ENCODE results near the gene OTUB1. TPM values are rescaled to one million over a fixed set of nuclear protein-coding genes. Genes with fewer than 3 reads are reported as not detected.
A peak's percentile ranks its signal among the peaks of the same experiment; 100 is the strongest.

The OTUB1 gene
- total RNA-seq, 2 donors from 2014 or later: 37.7 to 85.6 TPM

DNA sequence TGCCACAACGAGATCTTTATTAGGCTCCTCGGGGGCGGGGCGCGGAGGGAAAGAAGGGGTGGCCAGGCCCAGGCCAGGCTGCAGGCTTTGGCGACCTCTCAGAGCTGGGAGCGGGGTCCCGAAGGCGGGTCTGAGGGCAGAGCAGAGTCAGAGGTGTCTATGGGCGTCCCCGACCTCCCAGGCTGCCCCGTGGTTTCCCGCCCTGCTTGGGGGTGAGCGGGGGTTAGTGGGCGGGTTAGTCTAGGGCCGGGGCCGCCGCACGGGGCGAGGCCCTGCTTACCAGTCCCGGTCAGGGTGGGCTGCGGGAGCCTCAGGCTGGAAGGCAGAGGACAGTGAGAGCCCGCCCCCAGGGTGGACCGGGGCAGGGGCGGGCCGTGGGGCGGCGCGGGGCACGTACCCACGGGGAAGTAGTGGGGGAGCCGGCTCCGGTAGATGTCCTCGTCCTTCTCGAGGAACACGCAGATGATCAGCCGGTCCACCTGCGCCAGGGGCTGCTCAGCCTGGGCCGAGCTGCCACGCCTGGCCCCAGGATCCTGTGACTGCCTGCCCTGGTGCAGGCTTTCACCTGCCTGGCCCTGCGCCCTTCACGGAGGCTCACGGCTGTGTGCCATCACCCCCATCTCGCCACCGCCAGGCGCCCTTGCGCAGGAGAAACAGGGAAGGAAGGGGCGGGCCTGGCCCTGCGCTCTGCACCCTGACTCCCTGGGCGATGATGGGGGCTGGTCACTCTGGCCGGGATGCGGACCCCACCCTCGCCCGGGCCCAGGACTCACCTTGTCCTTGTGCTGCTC is 12.5 kb downstream of the OTUB1 start:
- no peaks in the 10 kb centered on the region for H3K9me3 ChIP-seq
- no peak overlapping the region for H3K27ac ChIP-seq
- no peak for DNase-seq (ENCODE audit: low spot score)
- ATAC-seq (ENCODE audit: insufficient number of reproducible peaks, low FRiP score, low read depth): no peak
- peak overlapping the region; percentile 70 for H3K4me3 ChIP-seq
- H3K27me3 ChIP-seq (replicated peaks; ENCODE audit: insufficient read depth): no peaks in the 10 kb centered on the region
- peaks cover 15% of the 10 kb centered on the region for H3K36me3 ChIP-seq
- TF ChIP-seq, protein P1, sequence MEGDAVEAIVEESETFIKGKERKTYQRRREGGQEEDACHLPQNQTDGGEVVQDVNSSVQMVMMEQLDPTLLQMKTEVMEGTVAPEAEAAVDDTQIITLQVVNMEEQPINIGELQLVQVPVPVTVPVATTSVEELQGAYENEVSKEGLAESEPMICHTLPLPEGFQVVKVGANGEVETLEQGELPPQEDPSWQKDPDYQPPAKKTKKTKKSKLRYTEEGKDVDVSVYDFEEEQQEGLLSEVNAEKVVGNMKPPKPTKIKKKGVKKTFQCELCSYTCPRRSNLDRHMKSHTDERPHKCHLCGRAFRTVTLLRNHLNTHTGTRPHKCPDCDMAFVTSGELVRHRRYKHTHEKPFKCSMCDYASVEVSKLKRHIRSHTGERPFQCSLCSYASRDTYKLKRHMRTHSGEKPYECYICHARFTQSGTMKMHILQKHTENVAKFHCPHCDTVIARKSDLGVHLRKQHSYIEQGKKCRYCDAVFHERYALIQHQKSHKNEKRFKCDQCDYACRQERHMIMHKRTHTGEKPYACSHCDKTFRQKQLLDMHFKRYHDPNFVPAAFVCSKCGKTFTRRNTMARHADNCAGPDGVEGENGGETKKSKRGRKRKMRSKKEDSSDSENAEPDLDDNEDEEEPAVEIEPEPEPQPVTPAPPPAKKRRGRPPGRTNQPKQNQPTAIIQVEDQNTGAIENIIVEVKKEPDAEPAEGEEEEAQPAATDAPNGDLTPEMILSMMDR (IDR thresholded peaks at IDR 0.05): no peak
- H3K4me1 ChIP-seq (ENCODE audit: control insufficient read depth in 1 of 2, low read depth in 2 of 2): peaks cover 12 to 23% of the 10 kb centered on the region in 2 donors

DNA sequence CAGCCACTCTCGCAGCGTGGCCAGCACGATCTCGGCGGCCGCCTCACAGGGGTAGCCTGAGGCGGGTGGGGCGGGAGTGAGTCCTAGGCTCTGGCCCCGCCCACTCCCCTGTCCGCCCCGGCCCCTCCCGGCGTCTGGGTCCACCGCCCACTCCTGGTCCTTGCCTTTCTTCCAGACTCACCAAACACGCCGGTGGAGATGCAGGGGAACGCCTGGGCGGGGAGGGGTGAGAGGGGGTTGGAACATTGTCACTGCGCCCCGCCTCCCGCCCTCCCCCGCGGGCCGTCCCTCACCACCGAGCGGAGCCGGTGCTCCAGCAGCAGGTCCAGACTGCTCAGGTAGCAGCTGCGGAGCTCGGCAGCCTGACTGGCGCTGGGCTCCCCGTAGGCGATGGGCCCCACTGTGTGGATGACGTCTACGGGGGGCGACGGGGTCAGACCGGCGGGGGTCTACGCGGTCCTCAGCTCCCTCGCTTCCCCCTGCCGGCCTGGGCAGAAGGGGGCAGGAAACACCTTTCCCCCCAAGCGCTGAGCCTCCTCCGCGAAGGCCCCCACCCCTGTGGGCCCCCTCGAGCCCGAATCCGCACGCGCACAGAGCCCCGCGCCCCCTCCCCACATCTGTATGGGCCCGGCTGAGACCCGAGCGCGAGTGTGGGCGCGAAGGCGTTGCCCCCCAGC is 13.2 kb downstream of the OTUB1 start:
- DNase-seq (ENCODE audit: low spot score): peak; percentile 16
- H3K27ac ChIP-seq: no peak overlapping the region
- no peaks in the 10 kb centered on the region for H3K27me3 ChIP-seq (replicated peaks; ENCODE audit: insufficient read depth)
- peak overlapping the region; percentile 70 for H3K4me3 ChIP-seq
- no peaks in the 10 kb centered on the region for H3K9me3 ChIP-seq
- ATAC-seq (ENCODE audit: insufficient number of reproducible peaks, low FRiP score, low read depth): no peak
- peaks cover 12 to 23% of the 10 kb centered on the region in 2 donors for H3K4me1 ChIP-seq (ENCODE audit: control insufficient read depth in 1 of 2, low read depth in 2 of 2)
- TF ChIP-seq, protein P1 (IDR thresholded peaks at IDR 0.05): no peak
- peaks cover 15% of the 10 kb centered on the region for H3K36me3 ChIP-seq

DNA sequence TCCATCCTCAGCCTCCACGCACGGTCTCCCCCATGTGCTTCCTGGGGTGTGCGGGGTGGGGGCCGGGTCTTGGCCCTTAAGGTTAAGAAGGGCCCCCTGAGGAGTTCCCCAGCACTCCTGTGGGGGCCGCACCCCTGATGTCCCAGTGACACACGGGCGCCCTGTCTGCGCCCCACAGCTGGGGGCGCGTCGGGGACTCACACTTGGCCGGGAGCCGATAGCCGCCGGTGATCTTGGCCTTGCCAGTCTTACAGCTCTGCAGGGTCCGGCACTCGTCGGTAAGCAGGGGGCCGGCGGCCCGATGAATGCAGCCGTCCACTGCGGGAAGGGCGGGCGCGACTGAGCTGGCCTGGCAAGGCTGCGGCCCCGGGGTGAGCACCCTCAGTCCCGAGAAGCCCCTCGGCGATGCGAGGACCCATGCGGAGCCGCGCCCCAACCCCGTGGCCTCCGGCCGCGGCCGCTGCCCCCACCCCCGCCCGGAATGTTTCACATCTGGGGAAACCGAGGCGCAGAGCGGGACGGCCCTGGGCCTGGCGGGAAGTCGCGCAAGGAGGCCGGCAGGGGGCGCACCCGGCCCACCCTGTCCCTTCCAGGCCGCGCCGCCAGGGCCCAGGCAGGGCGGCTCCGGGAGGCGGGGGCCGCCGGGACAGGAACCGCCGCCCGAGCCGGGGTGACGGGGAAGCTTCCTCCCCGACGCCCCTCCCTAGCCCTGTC is 13.9 kb downstream of the OTUB1 start:
- ATAC-seq (ENCODE audit: insufficient number of reproducible peaks, low FRiP score, low read depth) (peak; percentile 72), DNase-seq (ENCODE audit: low spot score) (no peak)
- Histone ChIP-seq H3K36me3 (peaks cover 15% of the 10 kb centered on the region), H3K4me3 (peak overlapping the region; percentile 70), H3K4me1 (ENCODE audit: control insufficient read depth in 1 of 2, low read depth in 2 of 2) (peaks cover 12 to 23% of the 10 kb centered on the region in 2 donors), H3K27ac (no peak overlapping the region), H3K27me3 (replicated peaks; ENCODE audit: insufficient read depth) (no peaks in the 10 kb centered on the region), H3K9me3 (no peaks in the 10 kb centered on the region)
- TF ChIP-seq, protein P1 (IDR thresholded peaks at IDR 0.05): peak; percentile 89

DNA sequence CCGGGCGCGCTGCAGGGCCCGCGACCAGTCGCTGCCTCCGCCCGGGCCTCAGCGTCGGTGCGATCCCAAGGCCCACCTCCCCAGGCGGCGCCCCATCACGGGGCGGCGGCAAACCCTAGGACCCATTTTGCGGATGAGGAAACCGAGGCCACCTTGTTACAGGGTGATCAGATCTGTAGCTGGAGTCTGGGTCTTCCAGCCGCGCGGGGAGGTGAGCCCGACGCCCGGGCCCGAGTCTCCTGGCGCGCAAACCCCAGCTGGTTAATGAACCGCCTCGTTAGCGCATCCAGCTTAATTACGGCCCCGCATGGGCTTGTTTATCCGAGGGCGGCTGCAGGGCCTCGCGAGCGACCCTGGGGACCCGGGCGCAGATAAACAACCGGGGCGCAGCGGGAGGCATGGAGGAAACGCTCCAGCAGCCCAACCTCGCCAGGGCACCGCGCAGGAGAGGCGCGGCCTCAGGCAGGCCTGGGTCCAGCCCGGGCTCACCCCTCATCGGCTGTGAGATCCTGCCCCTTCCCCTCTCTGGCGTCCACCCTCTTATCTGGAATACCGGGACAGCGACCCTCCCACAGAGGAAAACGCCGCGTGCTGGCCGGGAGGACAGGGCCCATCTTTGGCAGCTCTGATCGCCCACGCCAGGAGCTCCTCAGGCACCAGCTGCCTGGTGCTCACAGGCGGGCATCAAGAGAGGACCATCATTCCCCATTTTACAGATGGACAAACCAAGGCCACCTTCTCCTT is 14.7 kb downstream of the OTUB1 start:
- Histone ChIP-seq H3K4me1 (ENCODE audit: control insufficient read depth in 1 of 2, low read depth in 2 of 2) (peaks cover 12 to 23% of the 10 kb centered on the region in 2 donors), H3K27me3 (replicated peaks; ENCODE audit: insufficient read depth) (no peaks in the 10 kb centered on the region), H3K27ac (no peak overlapping the region), H3K4me3 (peak overlapping the region; percentile 70), H3K9me3 (no peaks in the 10 kb centered on the region), H3K36me3 (peaks cover 15% of the 10 kb centered on the region)
- TF ChIP-seq, protein P1 (IDR thresholded peaks at IDR 0.05): peak; percentile 32
- no peak for DNase-seq (ENCODE audit: low spot score)
- no peak for ATAC-seq (ENCODE audit: insufficient number of reproducible peaks, low FRiP score, low read depth)

All from thoracic aorta (tissue), 2 donors.